Testis (tissue), 3 donors: ENCODE data around the gene OR52E5. TPM values are rescaled to one million over a fixed set of nuclear protein-coding genes. Genes with fewer than 3 reads are reported as not detected.

Experiments
- DNase-seq: peaks from one replicate; pipeline ENCODE4 v3.0.0-alpha.2; 2019
- H3K27ac ChIP-seq, 2 donors: fragments of 200-600 bp; sonication (generic); one replicate each; pipeline ENCODE4 v1.5.1; 2019
- H3K27me3 ChIP-seq: fragments of 200-600 bp; sonication (generic); one replicate; pipeline ENCODE4 v1.5.1; 2019
- H3K36me3 ChIP-seq: fragments of 200-600 bp; sonication (generic); one replicate; pipeline ENCODE4 v1.5.1; 2017; ENCODE audit warnings: low read depth; ENCODE audit errors: missing control alignments
- H3K4me1 ChIP-seq: fragments of 200-600 bp; sonication (generic); one replicate; pipeline ENCODE4 v1.5.1; 2019
- H3K4me3 ChIP-seq, 2 donors: fragments of 200-600 bp; sonication (generic); one replicate each; pipeline ENCODE4 v1.5.1; 2017 to 2019
- H3K9me3 ChIP-seq: fragments of 200-600 bp; sonication (generic); one replicate; pipeline ENCODE4 v1.5.1; 2017
- CTCF ChIP-seq, 3 experiments: fragments of 450-650 bp in 2 of 3; fragments of 200-600 bp in 1 of 3; sonication (generic) in 1 of 3; IDR thresholded peaks; one replicate each; pipeline ENCODE4 v1.5.1; 2016 to 2019; ENCODE audit warnings: antibody characterized with exemption in 3 of 3, mild to moderate bottlenecking in 2 of 3, moderate library complexity in 1 of 3
- POLR2A ChIP-seq: fragments of 450-650 bp; IDR thresholded peaks from one replicate; pipeline ENCODE4 v1.6.1; 2017; ENCODE audit warnings: antibody characterized with exemption, mild to moderate bottlenecking, moderate library complexity
- WGBS, 2 donors: methylation state at CpG; one replicate each; pipeline ENCODE4 v1.1.5; 2018; 5-methylcytosine and 5-hydroxymethylcytosine counted together
- intact Hi-C: fragments of 100-400 bp; cut with DNase I; formaldehyde crosslinking; loops from one replicate; pipeline ENCODE4 v1.15.1; 2023; ENCODE audit warnings: low total_unique reads
- polyA plus RNA-seq: library from polyadenylated mRNA; stranded (reverse); fragments of 350-450 nt; fragmentation: Illumina TruSeq; extraction: RNeasy Lipid Tissue Mini Kit (QIAGEN cat#74804); gene quantifications from one replicate; pipeline ENCODE4 v1.2.3, GENCODE V29; 2014; ENCODE audit warnings: low read depth, low replicate concordance; ENCODE audit not compliant: insufficient read depth
- total RNA-seq, 2 donors: library from RNA; depleted of rRNA; stranded (reverse); fragments of >200 nt; gene quantifications; one replicate each; pipeline ENCODE4 v1.2.3, GENCODE V29; 2016

The OR52E5 gene
- total and polyA plus RNA-seq, 3 donors from 2014 or later = not detected

- Histone ChIP-seq H3K4me1 (no peaks in the 10 kb centered on the region), H3K27me3 (no peaks in the 10 kb centered on the region), H3K27ac (no peak overlapping the region), H3K36me3 (no peaks in the 10 kb centered on the region), H3K9me3 (no peaks in the 10 kb centered on the region), H3K4me3 (no peak overlapping the region)
- WGBS, 2 donors = 90 to 93% methylated on average over 2 of the region's 2 CpGs
- intact Hi-C loops = no loop called here
- TF ChIP-seq POLR2A = no peak
- TF ChIP-seq CTCF (IDR thresholded peaks at IDR 0.05) = no peak
- no peak for DNase-seq
These were observed 27.2 kb upstream of the OR52E5 start for GRCh38 chr11:5865826-5866225.

GRCh38 chr11:5878564-5878963 lies 14.4 kb upstream of the OR52E5 start:
- H3K36me3 ChIP-seq = no peaks in the 10 kb centered on the region
- H3K4me3 ChIP-seq = no peak overlapping the region
- DNase-seq = no peak
- no peak overlapping the region for H3K27ac ChIP-seq
- intact Hi-C loops = no loop called here
- TF ChIP-seq POLR2A = no peak
- TF ChIP-seq CTCF (IDR thresholded peaks at IDR 0.05) = no peak
- H3K9me3 ChIP-seq = no peaks in the 10 kb centered on the region
- no peaks in the 10 kb centered on the region for H3K27me3 ChIP-seq
- 79 to 81% methylated on average over 2 of the region's 2 CpGs for WGBS, 2 donors
- no peaks in the 10 kb centered on the region for H3K4me1 ChIP-seq

GRCh38 chr11:5880329-5880728 lies 12.7 kb upstream of the OR52E5 start, which contains the start of gene OR52E4:
OR52E4 (plus strand) TSS chr11:5880629; CDS start chr11:5884293, 3,664 bp downstream.
- Histone ChIP-seq H3K9me3 (no peaks in the 10 kb centered on the region), H3K4me1 (no peaks in the 10 kb centered on the region), H3K4me3 (no peak within 1 kb of the TSS), H3K27ac (no peak within 1 kb of the TSS), H3K36me3 (no peaks in the 10 kb centered on the region), H3K27me3 (no peaks in the 10 kb centered on the region)
- TF ChIP-seq POLR2A (no peak), CTCF (IDR thresholded peaks at IDR 0.05) (no peak)
- 88 to 89% methylated on average over 3 to 4 of the region's 4 CpGs for WGBS, 2 donors
- no peak for DNase-seq
- intact Hi-C loops = no loop called here

GRCh38 chr11:5881756-5882155 lies 11.3 kb upstream of the OR52E5 start:
- H3K4me1 ChIP-seq = no peaks in the 10 kb centered on the region
- intact Hi-C loops = no loop called here
- no peak for DNase-seq
- no peaks in the 10 kb centered on the region for H3K36me3 ChIP-seq
- H3K4me3 ChIP-seq = no peak overlapping the region
- H3K27ac ChIP-seq = no peak overlapping the region
- TF ChIP-seq POLR2A (no peak), CTCF (IDR thresholded peaks at IDR 0.05) (no peak)
- no peaks in the 10 kb centered on the region for H3K27me3 ChIP-seq
- no peaks in the 10 kb centered on the region for H3K9me3 ChIP-seq

- H3K27ac ChIP-seq = no peak overlapping the region
- no peak overlapping the region for H3K4me3 ChIP-seq
- H3K4me1 ChIP-seq = no peaks in the 10 kb centered on the region
- 78% methylated on average over 3 of the region's 3 CpGs for WGBS, 2 donors
- no peak for TF ChIP-seq POLR2A
- no peak for TF ChIP-seq CTCF (IDR thresholded peaks at IDR 0.05)
- intact Hi-C loops = no loop called here
- no peak for DNase-seq
- no peaks in the 10 kb centered on the region for H3K9me3 ChIP-seq
- H3K36me3 ChIP-seq = no peaks in the 10 kb centered on the region
- no peaks in the 10 kb centered on the region for H3K27me3 ChIP-seq
These were observed 5.8 kb upstream of the OR52E5 start for GRCh38 chr11:5887172-5887571.
